ENCODE measurements around the gene ADIRF.
"Not testable (repeated sequence)": the region's sequence is repeated elsewhere in the genome, so short reads cannot be mapped to it uniquely, and the experiment has no call there.

- TF ChIP-seq, protein P1, sequence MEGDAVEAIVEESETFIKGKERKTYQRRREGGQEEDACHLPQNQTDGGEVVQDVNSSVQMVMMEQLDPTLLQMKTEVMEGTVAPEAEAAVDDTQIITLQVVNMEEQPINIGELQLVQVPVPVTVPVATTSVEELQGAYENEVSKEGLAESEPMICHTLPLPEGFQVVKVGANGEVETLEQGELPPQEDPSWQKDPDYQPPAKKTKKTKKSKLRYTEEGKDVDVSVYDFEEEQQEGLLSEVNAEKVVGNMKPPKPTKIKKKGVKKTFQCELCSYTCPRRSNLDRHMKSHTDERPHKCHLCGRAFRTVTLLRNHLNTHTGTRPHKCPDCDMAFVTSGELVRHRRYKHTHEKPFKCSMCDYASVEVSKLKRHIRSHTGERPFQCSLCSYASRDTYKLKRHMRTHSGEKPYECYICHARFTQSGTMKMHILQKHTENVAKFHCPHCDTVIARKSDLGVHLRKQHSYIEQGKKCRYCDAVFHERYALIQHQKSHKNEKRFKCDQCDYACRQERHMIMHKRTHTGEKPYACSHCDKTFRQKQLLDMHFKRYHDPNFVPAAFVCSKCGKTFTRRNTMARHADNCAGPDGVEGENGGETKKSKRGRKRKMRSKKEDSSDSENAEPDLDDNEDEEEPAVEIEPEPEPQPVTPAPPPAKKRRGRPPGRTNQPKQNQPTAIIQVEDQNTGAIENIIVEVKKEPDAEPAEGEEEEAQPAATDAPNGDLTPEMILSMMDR (IDR thresholded peaks at IDR 0.05), result not testable (repeated sequence)
- not testable (repeated sequence) for TF ChIP-seq POLR2A (IDR thresholded peaks at IDR 0.05)
These were observed 34.0 kb upstream of the ADIRF start for GRCh38 chr10:86934162-86934711.
